ENCODE results near the gene OCRL. TPM values are rescaled to one million over a fixed set of nuclear protein-coding genes. Genes with fewer than 3 reads are reported as not detected.

OCRL gene
- total RNA-seq, 1 donor from 2014 or later, result 20.1 TPM

- TF ChIP-seq CTCF (IDR thresholded peaks at IDR 0.05), result no peak
- intact Hi-C loops (cut with DNase I), result no loop called here
- Histone ChIP-seq H3K4me1 (no peaks in the 10 kb centered on the region), H3K27ac (no peak overlapping the region), H3K9me3 (no peaks in the 10 kb centered on the region), H3K27me3 (ENCODE audit: low read depth) (no peaks in the 10 kb centered on the region), H3K36me3 (no peaks in the 10 kb centered on the region), H3K4me3 (no peak overlapping the region)
- DNase-seq (no peak), ATAC-seq (no peak)
These were observed 94.5 kb downstream of the OCRL start for GRCh38 chrX:129634541-129634940.

- intact Hi-C loops (cut with DNase I), result no loop called here
- Histone ChIP-seq H3K27ac (no peak overlapping the region), H3K27me3 (ENCODE audit: low read depth) (no peaks in the 10 kb centered on the region), H3K9me3 (no peaks in the 10 kb centered on the region), H3K36me3 (no peaks in the 10 kb centered on the region), H3K4me1 (no peaks in the 10 kb centered on the region), H3K4me3 (no peak overlapping the region)
- TF ChIP-seq CTCF (IDR thresholded peaks at IDR 0.05), result no peak
- no peak for ATAC-seq
- DNase-seq, result no peak
These were observed 96.2 kb downstream of the OCRL start for GRCh38 chrX:129636175-129636681.

GRCh38 chrX:129637217-129638109 lies 97.4 kb downstream of the OCRL start:
- TF ChIP-seq CTCF (IDR thresholded peaks at IDR 0.05), result peak; percentile 89
- DNase-seq, result peak; percentile 73
- peaks cover 1% of the 10 kb centered on the region for H3K4me1 ChIP-seq
- H3K36me3 ChIP-seq, result no peaks in the 10 kb centered on the region
- no peak overlapping the region for H3K27ac ChIP-seq
- intact Hi-C loops (cut with DNase I), result no loop called here
- no peaks in the 10 kb centered on the region for H3K9me3 ChIP-seq
- ATAC-seq, result peak; percentile 72 to 88
- no peaks in the 10 kb centered on the region for H3K27me3 ChIP-seq (ENCODE audit: low read depth)
- no peak overlapping the region for H3K4me3 ChIP-seq

- Histone ChIP-seq H3K9me3 (no peaks in the 10 kb centered on the region), H3K36me3 (no peaks in the 10 kb centered on the region), H3K27ac (no peak overlapping the region), H3K27me3 (ENCODE audit: low read depth) (no peaks in the 10 kb centered on the region), H3K4me1 (peaks cover 4% of the 10 kb centered on the region), H3K4me3 (no peak overlapping the region)
- no peak for DNase-seq
- ATAC-seq, result no peak
- intact Hi-C loops (cut with DNase I), result no loop called here
- no peak for TF ChIP-seq CTCF (IDR thresholded peaks at IDR 0.05)
These were observed 98.9 kb downstream of the OCRL start for GRCh38 chrX:129638917-129639316.

- H3K4me1 ChIP-seq, result peaks cover 4% of the 10 kb centered on the region
- no peaks in the 10 kb centered on the region for H3K9me3 ChIP-seq
- no peak for ATAC-seq
- no peaks in the 10 kb centered on the region for H3K36me3 ChIP-seq
- no peak overlapping the region for H3K4me3 ChIP-seq
- DNase-seq, result no peak
- no peaks in the 10 kb centered on the region for H3K27me3 ChIP-seq (ENCODE audit: low read depth)
- no peak for TF ChIP-seq CTCF (IDR thresholded peaks at IDR 0.05)
- intact Hi-C loops (cut with DNase I), result no loop called here
- H3K27ac ChIP-seq, result no peak overlapping the region
These were observed 100.7 kb downstream of the OCRL start for GRCh38 chrX:129640737-129641136.

Data from lower lobe of right lung (tissue), 2 donors.